GM18861 (cell line): ENCODE results near the gene DUSP10.
A peak's percentile ranks its signal among the peaks of the same experiment; 100 is the strongest.

ENCODE experiments used
- ATAC-seq: cut with Tn5 transposase; IDR thresholded peaks from one replicate; pipeline ENCODE4 v1.9.1; 2021; ENCODE audit not compliant: unreplicated experiment

The DUSP10 gene

GRCh38 chr1:221697923-221698425, 43.9 kb downstream of the DUSP10 start:
- ATAC-seq, result no peak

- no peak for ATAC-seq
Observed at GRCh38 chr1:221696718-221697461, 45.0 kb downstream of the DUSP10 start.

- ATAC-seq, result no peak
Observed at GRCh38 chr1:221696027-221696426, 45.9 kb downstream of the DUSP10 start.

GRCh38 chr1:221695301-221695700, 46.6 kb downstream of the DUSP10 start:
- ATAC-seq, result no peak

GRCh38 chr1:221694109-221694508, 47.8 kb downstream of the DUSP10 start:
- ATAC-seq, result no peak

- ATAC-seq, result no peak
Observed at GRCh38 chr1:221693087-221693486, 48.8 kb downstream of the DUSP10 start.

GRCh38 chr1:221692643-221693042, 49.2 kb downstream of the DUSP10 start:
- ATAC-seq, result no peak

- ATAC-seq, result no peak
Observed at GRCh38 chr1:221691261-221691660, 50.6 kb downstream of the DUSP10 start.

- no peak for ATAC-seq
Observed at GRCh38 chr1:221690858-221691257, 51.0 kb downstream of the DUSP10 start.

- ATAC-seq, result no peak
Observed at GRCh38 chr1:221689138-221689537, 52.8 kb downstream of the DUSP10 start.

GRCh38 chr1:221688488-221688843, 53.4 kb downstream of the DUSP10 start:
- no peak for ATAC-seq

- ATAC-seq, result no peak
Observed at GRCh38 chr1:221687836-221688487, 53.9 kb downstream of the DUSP10 start.

GRCh38 chr1:221683681-221684080, 58.2 kb downstream of the DUSP10 start:
- no peak for ATAC-seq

GRCh38 chr1:221680085-221680484, 61.8 kb downstream of the DUSP10 start:
- ATAC-seq, result no peak

GRCh38 chr1:221678014-221678413, 63.9 kb downstream of the DUSP10 start:
- no peak for ATAC-seq

- no peak for ATAC-seq
Observed at GRCh38 chr1:221675880-221676800, 65.7 kb downstream of the DUSP10 start.

- no peak for ATAC-seq
Observed at GRCh38 chr1:221672965-221673364, 68.9 kb downstream of the DUSP10 start.

GRCh38 chr1:221672239-221672645, 69.6 kb downstream of the DUSP10 start:
- no peak for ATAC-seq

- no peak for ATAC-seq
Observed at GRCh38 chr1:221670081-221670480, 71.8 kb downstream of the DUSP10 start.

- no peak for ATAC-seq
Observed at GRCh38 chr1:221669441-221669840, 72.4 kb downstream of the DUSP10 start.

GRCh38 chr1:221667504-221667903, 74.4 kb downstream of the DUSP10 start:
- ATAC-seq, result peak; percentile 84
